HG03439 (cell line): ENCODE data around the gene UQCRH.
"Not testable (repeated sequence)": the region's sequence is repeated elsewhere in the genome, so short reads cannot be mapped to it uniquely, and the experiment has no call there.

ENCODE experiments used
- ATAC-seq: cut with Tn5 transposase; IDR thresholded peaks from one replicate; pipeline ENCODE4 v1.9.1; 2021; ENCODE audit warnings: mild to moderate bottlenecking, moderate library complexity; ENCODE audit not compliant: unreplicated experiment

Gene UQCRH

GRCh38 chr1:46331786-46332540, 28.5 kb downstream of the UQCRH start:
- not testable (repeated sequence) for ATAC-seq

- peak; percentile 56 for ATAC-seq
Measured at GRCh38 chr1:46333300-46334029, 30.0 kb downstream of the UQCRH start.

- no peak for ATAC-seq
Measured at GRCh38 chr1:46334030-46334384, 30.5 kb downstream of the UQCRH start.

- no peak for ATAC-seq
Measured at GRCh38 chr1:46335081-46335480, 31.6 kb downstream of the UQCRH start.

GRCh38 chr1:46337409-46337808, 33.9 kb downstream of the UQCRH start:
- not testable (repeated sequence) for ATAC-seq

GRCh38 chr1:46340404-46341221, 37.1 kb downstream of the UQCRH start, which contains the start of gene NSUN4:
Gene NSUN4, plus strand, starts transcription at chr1:46340807. Its CDS starts 20 bp downstream, at chr1:46340827.
- peak; percentile 81 for ATAC-seq

GRCh38 chr1:46341222-46342083, 38.0 kb downstream of the UQCRH start:
- no peak for ATAC-seq

GRCh38 chr1:46342084-46342656, 38.7 kb downstream of the UQCRH start:
- no peak for ATAC-seq

- no peak for ATAC-seq
Measured at GRCh38 chr1:46342677-46343350, 39.3 kb downstream of the UQCRH start.

- ATAC-seq = no peak
Measured at GRCh38 chr1:46343351-46343695, 39.8 kb downstream of the UQCRH start.

- ATAC-seq = no peak
Measured at GRCh38 chr1:46343705-46344104, 40.2 kb downstream of the UQCRH start.

- no peak for ATAC-seq
Measured at GRCh38 chr1:46344481-46344880, 41.0 kb downstream of the UQCRH start.

- no peak for ATAC-seq
Measured at GRCh38 chr1:46345281-46345680, 41.8 kb downstream of the UQCRH start.

GRCh38 chr1:46352363-46352762, 48.9 kb downstream of the UQCRH start:
- ATAC-seq = no peak

- ATAC-seq = not testable (repeated sequence)
Measured at GRCh38 chr1:46355920-46356319, 52.4 kb downstream of the UQCRH start.

GRCh38 chr1:46362158-46362557, 58.7 kb downstream of the UQCRH start:
- ATAC-seq = no peak

GRCh38 chr1:46363121-46363520, 59.6 kb downstream of the UQCRH start:
- no peak for ATAC-seq

GRCh38 chr1:46364612-46365011, 61.1 kb downstream of the UQCRH start:
- no peak for ATAC-seq

- not testable (repeated sequence) for ATAC-seq
Measured at GRCh38 chr1:46365796-46366195, 62.3 kb downstream of the UQCRH start.
